OCI-LY7 (cell line): Measurements from ENCODE around the gene SPNS2.

Experiments
- CTCF ChIP-seq: fragments of 200-600 bp; sonication (generic); conservative IDR thresholded peaks from 2 replicates; pipeline ENCODE4 v1.5.1; 2014; ENCODE audit warnings: mild to moderate bottlenecking, antibody characterized with exemption, low read length, moderate library complexity, mixed read lengths
- EZH2phosphoT487 ChIP-seq: fragments of 200-600 bp; sonication (generic); IDR thresholded peaks from 2 replicates; pipeline ENCODE4 v1.6.1; 2018; ENCODE audit warnings: low read depth, borderline replicate concordance, mild to moderate bottlenecking, mixed run types, antibody characterized with exemption, low read length, moderate library complexity, mixed read lengths

GRCh38 chr17:4530799-4531730 lies 32.4 kb downstream of the SPNS2 start:
- TF ChIP-seq CTCF (no peak), EZH2phosphoT487 (no peak)
